Measurements from ENCODE around the gene GIPR. TPM values are rescaled to one million over a fixed set of nuclear protein-coding genes. Genes with fewer than 3 reads are reported as not detected.

GIPR gene
- total RNA-seq, result 0.43 and 0.96 TPM in 2 replicates

GRCh38 chr19:45667620-45668341 lies at the start of gene GIPR:
TSS of gene GIPR (plus strand) at chr19:45668221. CDS start at chr19:45669521, 1,300 bp downstream.

GRCh38 chr19:45638930-45639729 lies 28.9 kb upstream of the GIPR start, which contains the start of gene EML2:
TSS of gene EML2 (minus strand) at chr19:45639397. CDS start at chr19:45639376, 21 bp downstream.

GRCh38 chr19:45691516-45692186 lies 23.6 kb downstream of the GIPR start, which contains the start of gene SNRPD2:
TSS of gene SNRPD2 (minus strand) at chr19:45691953. CDS start at chr19:45691888, 65 bp downstream.

GRCh38 chr19:45692187-45693105 lies 24.4 kb downstream of the GIPR start, which contains the start of gene QPCTL:
TSS of gene QPCTL (plus strand) at chr19:45692666. CDS start at chr19:45692704, 38 bp downstream.

GRCh38 chr19:45730368-45731288 lies 62.6 kb downstream of the GIPR start, which contains the start of gene FBXO46:
TSS of gene FBXO46 (minus strand) at chr19:45730896. CDS start at chr19:45713495, 17,401 bp downstream.

Other genes with a start within 250 kb of the GIPR start
- gene ERCC1, start 244.3 kb upstream of the GIPR start, total RNA-seq, result 82.3 and 120 TPM in 2 replicates
- gene FOSB, start 200.2 kb upstream of the GIPR start, total RNA-seq, result 11.1 and 15.4 TPM in 2 replicates
- 3.6 and 10.6 TPM in 2 replicates for gene RTN2, start 171.2 kb upstream of the GIPR start, total RNA-seq
- gene PPM1N, start 169.8 kb upstream of the GIPR start, total RNA-seq, result 0.64 and 1.4 TPM in 2 replicates
- gene VASP, start 160.7 kb upstream of the GIPR start, total RNA-seq, result 97.2 and 161 TPM in 2 replicates
- 4.8 and 5.1 TPM in 2 replicates for gene OPA3, start 83.4 kb upstream of the GIPR start, total RNA-seq
- gene GPR4, start 66.0 kb upstream of the GIPR start, total RNA-seq, result not detected in 2 replicates
- 84.8 and 113 TPM in 2 replicates for gene EML2, start 28.8 kb upstream of the GIPR start, total RNA-seq
- 284 and 297 TPM in 2 replicates for gene SNRPD2, start 23.7 kb downstream of the GIPR start, total RNA-seq
- 10.7 and 16.1 TPM in 2 replicates for gene QPCTL, start 24.4 kb downstream of the GIPR start, total RNA-seq
- 6.0 TPM in 2 replicates for gene FBXO46, start 62.7 kb downstream of the GIPR start, total RNA-seq
- gene MEIOSIN, start 65.2 kb downstream of the GIPR start, total RNA-seq, result not detected in 2 replicates
- gene SIX5, start 101.0 kb downstream of the GIPR start, total RNA-seq, result 4.8 and 5.8 TPM in 2 replicates
- gene DMPK, start 114.3 kb downstream of the GIPR start, total RNA-seq, result 5.1 and 9.6 TPM in 2 replicates
- gene DMWD, start 124.6 kb downstream of the GIPR start, total RNA-seq, result 27.0 and 33.5 TPM in 2 replicates
- not detected in 2 replicates for gene RSPH6A, start 147.1 kb downstream of the GIPR start, total RNA-seq
- gene SYMPK, start 194.9 kb downstream of the GIPR start, total RNA-seq, result 23.6 and 24.5 TPM in 2 replicates
- 0.24 TPM in 1 of 2 replicates, not detected in the other for gene FOXA3, start 196.1 kb downstream of the GIPR start, total RNA-seq
- gene IRF2BP1, start 217.9 kb downstream of the GIPR start, total RNA-seq, result 21.7 and 26.9 TPM in 2 replicates
- gene MYPOP, start 234.4 kb downstream of the GIPR start, total RNA-seq, result 1.7 and 2.7 TPM in 2 replicates
- gene NANOS2, start 246.6 kb downstream of the GIPR start, total RNA-seq, result not detected in 2 replicates

Measured in tracheal epithelial cell (primary cell).